Lung microvascular endothelial cell (primary cell): Measurements from ENCODE around the gene CLCN3. TPM values are rescaled to one million over a fixed set of nuclear protein-coding genes. Genes with fewer than 3 reads are reported as not detected.
"Not testable (repeated sequence)": the region's sequence is repeated elsewhere in the genome, so short reads cannot be mapped to it uniquely, and the experiment has no call there.

ENCODE experiments used
- DNase-seq, 2 donors: peaks; one replicate each; pipeline versions ENCODE4 v3.0.0 to v3.0.0-alpha.2; 2010; ENCODE audit warnings: low read depth in 2 of 2
- total RNA-seq: library from RNA; depleted of rRNA; stranded (reverse); fragments of >200 nt; gene quantifications from 2 replicates; pipeline ENCODE4 v1.2.1, GENCODE V29; 2014

Gene CLCN3
- total RNA-seq, 1 donor from 2014 or later: 103 TPM

DNA sequence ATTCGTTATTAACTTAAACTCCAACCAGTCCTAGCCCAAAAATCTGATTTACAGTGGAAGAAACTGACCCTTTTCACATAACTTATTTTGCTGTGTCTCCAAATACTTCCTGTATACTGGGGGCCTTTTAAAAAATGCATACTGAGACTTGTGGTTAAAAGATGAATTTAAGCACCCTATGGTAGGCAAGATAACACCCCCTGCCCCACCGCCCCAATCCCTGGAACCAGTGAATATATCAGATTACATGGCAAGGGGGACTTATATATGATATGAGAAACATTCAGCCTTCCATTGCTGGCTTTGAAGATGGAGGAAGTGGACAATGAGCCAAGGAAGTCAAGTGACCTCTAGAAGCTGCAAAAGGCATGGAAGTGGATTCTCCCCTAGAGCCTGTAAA, 3.1 kb upstream of the CLCN3 start:
- DNase-seq: no peak

DNA sequence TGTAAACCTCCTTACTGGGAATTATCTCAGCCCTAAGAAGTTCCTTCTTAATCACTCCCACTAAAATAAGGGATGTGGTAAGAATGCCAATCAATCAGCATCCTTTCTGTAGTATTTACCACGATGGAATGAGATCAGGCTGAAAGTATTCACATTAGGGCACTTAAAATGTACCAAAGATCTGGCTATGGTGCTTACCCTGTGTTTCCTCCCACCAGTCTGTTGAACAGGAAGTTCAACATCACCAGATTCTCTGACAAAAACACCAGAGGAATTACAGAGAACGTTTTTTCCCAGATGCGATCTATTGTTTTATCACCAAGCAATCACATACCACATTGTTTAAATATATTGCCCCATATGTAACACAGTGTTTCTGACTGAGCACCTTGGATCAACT, 2.1 kb upstream of the CLCN3 start:
- DNase-seq: peak; percentile 69 to 85

GRCh38 chr4:169618986-169619385, 1.4 kb upstream of the CLCN3 start:
- no peak for DNase-seq

DNA sequence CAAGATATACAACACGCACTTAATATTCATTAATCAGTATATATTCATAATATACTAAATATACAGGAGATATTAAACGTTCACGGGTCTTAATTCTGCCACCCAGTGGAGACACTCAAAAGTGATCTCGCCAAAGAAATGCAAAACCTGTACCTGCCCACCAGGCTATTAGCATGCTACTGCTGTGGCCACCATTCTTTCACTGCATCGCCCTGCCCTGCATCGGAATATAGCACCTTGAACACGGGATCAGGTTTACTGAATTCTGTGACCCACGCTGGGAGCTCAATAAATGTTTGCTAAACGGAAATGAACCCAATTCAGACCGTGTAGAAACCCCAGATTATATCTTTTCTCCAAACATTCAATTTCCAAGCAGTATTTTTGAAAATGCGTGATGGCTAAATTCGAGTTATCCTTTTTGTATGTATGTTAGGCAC, 840 bp upstream of the CLCN3 start:
- DNase-seq: peak; percentile 70 to 83

DNA sequence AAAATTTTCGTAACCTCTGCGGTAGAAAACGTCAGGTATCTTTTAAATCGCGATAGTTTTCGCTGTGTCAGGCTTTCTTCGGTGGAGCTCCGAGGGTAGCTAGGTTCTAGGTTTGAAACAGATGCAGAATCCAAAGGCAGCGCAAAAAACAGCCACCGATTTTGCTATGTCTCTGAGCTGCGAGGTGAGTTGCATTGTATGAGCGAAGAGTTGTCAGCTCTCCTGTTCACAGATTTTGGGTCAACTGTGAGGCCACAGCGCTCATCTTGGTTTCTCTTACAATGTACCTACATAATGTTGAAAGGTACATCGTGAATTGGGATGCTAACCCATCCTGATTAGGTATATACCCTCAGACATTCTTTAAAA, 486 bp downstream of the CLCN3 start:
- DNase-seq: peak; percentile 41 to 65

DNA sequence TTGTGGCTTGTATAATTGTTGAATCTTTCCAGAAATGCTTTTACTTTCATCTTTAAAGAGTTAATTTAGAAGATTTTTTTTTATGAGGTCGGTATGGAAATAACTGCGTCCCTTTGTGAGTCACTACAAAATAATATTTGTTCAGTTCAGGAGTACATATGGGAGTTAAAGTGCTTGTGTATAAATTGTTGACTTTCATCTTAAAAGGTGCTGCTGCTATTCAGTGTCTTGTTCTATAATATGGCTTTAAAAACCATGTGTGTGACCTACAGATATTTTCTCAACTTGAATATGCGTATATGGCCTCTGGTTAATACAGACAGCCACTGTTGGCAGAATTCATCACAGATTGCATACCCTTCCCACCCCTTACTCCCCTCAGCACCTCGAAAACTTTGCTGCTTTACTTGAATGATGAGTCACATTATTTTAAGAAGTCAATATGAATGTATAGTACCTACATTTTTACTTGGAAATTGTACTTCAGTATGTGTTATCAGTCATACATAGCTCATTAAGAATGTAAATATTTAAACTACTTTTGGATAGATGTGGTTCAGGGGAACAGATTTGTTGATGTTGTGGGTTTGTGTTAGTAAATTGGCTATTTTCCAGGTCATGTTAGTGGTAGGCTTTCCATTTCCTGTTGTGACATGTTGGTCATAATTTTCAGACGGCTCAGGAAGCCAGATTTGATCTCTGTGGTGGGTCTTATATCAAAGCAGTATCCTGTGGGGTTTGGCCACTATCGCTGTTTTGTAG, 1.5 kb downstream of the CLCN3 start:
- peak; percentile 85 to 91 for DNase-seq

DNA sequence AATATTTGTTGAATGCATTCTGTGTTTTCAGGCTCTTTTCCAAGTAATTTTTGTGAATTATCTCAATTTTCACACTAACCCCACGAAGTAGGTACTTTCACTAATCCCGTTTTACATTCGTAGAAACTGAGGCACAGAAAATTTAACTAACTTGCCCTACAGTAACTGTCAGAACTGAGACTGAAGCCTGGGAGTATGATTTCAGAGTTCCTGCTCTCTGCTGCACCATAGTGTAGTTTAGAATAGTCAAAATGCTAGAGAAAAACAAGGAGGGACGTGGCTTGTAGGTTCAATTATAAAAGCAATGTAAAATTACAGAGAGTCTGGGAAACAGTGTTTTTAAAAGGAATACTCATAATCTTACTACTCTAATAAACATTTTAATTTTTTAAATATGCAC, 2.2 kb downstream of the CLCN3 start:
- DNase-seq: peak in 1 of 2 donors; percentile 34

DNA sequence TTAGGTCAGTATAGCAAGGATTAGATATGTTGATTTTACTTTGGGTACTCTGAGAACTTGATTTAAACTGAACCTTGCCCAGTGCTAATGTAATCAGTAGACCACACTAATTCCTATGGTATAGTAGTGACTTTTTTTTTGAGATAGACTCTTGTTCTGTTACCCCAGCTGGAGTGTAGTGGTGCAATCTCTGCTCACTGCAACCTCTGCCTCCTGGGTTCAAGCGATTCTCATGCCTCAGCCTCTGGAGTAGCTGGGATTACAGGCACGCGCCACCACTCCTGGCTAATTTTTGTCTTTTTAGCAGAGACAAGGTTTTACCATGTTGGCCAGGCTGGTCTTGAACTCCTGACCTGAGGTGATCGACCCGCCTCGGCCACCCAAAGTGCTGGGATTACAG, 3.6 kb downstream of the CLCN3 start:
- not testable (repeated sequence) for DNase-seq

DNA sequence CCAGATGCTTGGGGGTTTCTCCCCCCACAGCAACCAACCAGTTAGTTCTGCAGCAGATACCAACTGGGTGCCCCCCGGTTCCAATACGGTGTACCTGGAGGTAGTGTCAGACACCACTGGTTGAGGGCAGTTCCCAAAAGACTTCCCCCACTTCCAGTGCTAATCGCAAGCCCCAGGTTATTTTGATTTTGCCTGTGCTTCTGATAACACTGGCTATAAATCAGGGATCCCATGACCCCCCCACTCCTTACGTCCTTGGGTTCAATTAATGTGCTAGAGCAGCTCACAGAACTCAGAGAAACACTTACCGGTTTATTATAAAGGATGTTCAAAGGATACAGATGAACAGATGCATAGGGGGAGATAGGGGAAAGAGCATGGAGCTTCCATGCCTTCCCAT, 5.5 kb downstream of the CLCN3 start:
- no peak for DNase-seq

GRCh38 chr4:169626331-169627282, 6.2 kb downstream of the CLCN3 start:
- DNase-seq: no peak

- no peak for DNase-seq
Measured at GRCh38 chr4:169627307-169627706, 6.9 kb downstream of the CLCN3 start.

- peak in 1 of 2 donors; percentile 14 for DNase-seq
Measured at GRCh38 chr4:169628579-169628978, 8.2 kb downstream of the CLCN3 start.

DNA sequence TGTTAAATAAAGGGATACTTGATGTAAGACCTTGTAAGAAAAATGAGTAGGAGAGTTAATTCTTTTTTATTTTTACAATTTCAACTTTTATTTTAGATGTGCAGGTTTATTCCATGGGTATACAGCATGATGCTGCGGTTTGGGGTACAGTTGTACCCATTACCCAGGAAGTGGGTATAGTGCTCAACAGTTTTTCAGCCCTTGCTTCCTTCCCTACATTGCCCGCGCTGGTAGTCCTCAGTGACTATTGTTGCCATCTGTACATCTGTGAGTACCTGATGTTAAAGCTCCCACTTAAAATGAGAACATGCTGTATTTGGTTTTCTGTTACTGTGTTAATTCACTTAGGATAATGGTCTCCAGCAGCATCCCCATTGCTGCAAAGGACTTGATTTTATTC, 9.7 kb downstream of the CLCN3 start:
- DNase-seq: no peak

GRCh38 chr4:169632896-169633295, 12.5 kb downstream of the CLCN3 start:
- DNase-seq: no peak

- DNase-seq: no peak
Measured at GRCh38 chr4:169634975-169635374, 14.6 kb downstream of the CLCN3 start.

GRCh38 chr4:169640261-169640870, 20.0 kb downstream of the CLCN3 start:
- DNase-seq: peak in 1 of 2 donors; percentile 41

GRCh38 chr4:169644802-169645201, 24.4 kb downstream of the CLCN3 start:
- no peak for DNase-seq

- DNase-seq: no peak
Measured at GRCh38 chr4:169645627-169646026, 25.2 kb downstream of the CLCN3 start.

GRCh38 chr4:169649545-169650226, 29.3 kb downstream of the CLCN3 start:
- no peak for DNase-seq

- DNase-seq: no peak
Measured at GRCh38 chr4:169650227-169650936, 30.0 kb downstream of the CLCN3 start.

DNA sequence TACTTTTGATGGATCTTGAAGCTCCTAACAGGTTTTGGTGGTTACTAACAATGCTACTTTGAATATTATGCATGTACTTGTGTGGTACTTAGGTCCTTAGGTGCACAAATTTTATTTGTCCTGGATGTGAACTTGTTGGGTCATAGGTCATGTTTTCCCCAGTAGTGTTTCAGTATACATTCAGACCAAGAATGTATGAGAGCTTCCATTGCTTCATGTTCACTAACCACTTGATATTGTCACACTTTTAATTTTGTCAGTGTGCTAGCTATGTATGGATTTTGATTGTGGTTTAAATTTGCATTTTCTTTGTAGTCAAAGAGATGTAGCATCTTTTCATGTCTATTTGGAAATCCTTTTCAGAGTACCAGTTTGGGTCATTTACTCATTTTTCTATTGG, 32.2 kb downstream of the CLCN3 start:
- no peak for DNase-seq
